Endometrial microvascular endothelial cells (primary cell): ENCODE measurements around the gene GPC3. TPM values are rescaled to one million over a fixed set of nuclear protein-coding genes. Genes with fewer than 3 reads are reported as not detected.
"Not testable (repeated sequence)": the region's sequence is repeated elsewhere in the genome, so short reads cannot be mapped to it uniquely, and the experiment has no call there.

Experiments
- in situ Hi-C: cut with HindIII; loops from 2 replicates; pipeline ENCODE4 v1.10.0; 2017; ENCODE audit warnings: low sequenced_read_pairs, low pct_unique_long_range_greater_than_20kb; ENCODE audit errors: inconsistent ontology term
- total RNA-seq: library from RNA; depleted of rRNA; stranded (reverse); fragments of >200 nt; gene quantifications from one replicate; pipeline ENCODE4 v1.2.3, GENCODE V29; 2015; ENCODE audit errors: inconsistent ontology term

The GPC3 gene
- total RNA-seq, 1 donor from 2014 or later, result not detected

- in situ Hi-C loops, result no loop called here
These were observed 447.2 kb downstream of the GPC3 start for GRCh38 chrX:133538148-133538547.

- in situ Hi-C loops, result no loop called here
These were observed 448.3 kb downstream of the GPC3 start for GRCh38 chrX:133537142-133537541.

- in situ Hi-C loops, result no loop called here
These were observed 450.3 kb downstream of the GPC3 start for GRCh38 chrX:133535066-133535465.

- in situ Hi-C loops, result no loop called here
These were observed 451.2 kb downstream of the GPC3 start for GRCh38 chrX:133534172-133534571.

- in situ Hi-C loops, result no loop called here
These were observed 452.1 kb downstream of the GPC3 start for GRCh38 chrX:133533249-133533648.

- in situ Hi-C loops, result no loop called here
These were observed 454.4 kb downstream of the GPC3 start for GRCh38 chrX:133530960-133531359.

- in situ Hi-C loops, result no loop called here
These were observed 455.8 kb downstream of the GPC3 start for GRCh38 chrX:133529578-133529977.

- in situ Hi-C loops, result no loop called here
These were observed 457.6 kb downstream of the GPC3 start for GRCh38 chrX:133527825-133528224.

GRCh38 chrX:133527415-133527814 is 458.0 kb downstream of the GPC3 start:
- in situ Hi-C loops, result no loop called here

GRCh38 chrX:133526773-133527172 is 458.6 kb downstream of the GPC3 start:
- in situ Hi-C loops, result not testable (repeated sequence)

- in situ Hi-C loops, result no loop called here
These were observed 461.9 kb downstream of the GPC3 start for GRCh38 chrX:133523526-133523925.

GRCh38 chrX:133523081-133523487 is 462.3 kb downstream of the GPC3 start:
- in situ Hi-C loops, result no loop called here

- in situ Hi-C loops, result no loop called here
These were observed 468.7 kb downstream of the GPC3 start for GRCh38 chrX:133516686-133517085.

- in situ Hi-C loops, result no loop called here
These were observed 470.9 kb downstream of the GPC3 start for GRCh38 chrX:133514486-133514885.

- in situ Hi-C loops, result no loop called here
These were observed 472.3 kb downstream of the GPC3 start for GRCh38 chrX:133513123-133513522.

- in situ Hi-C loops, result no loop called here
These were observed 474.4 kb downstream of the GPC3 start for GRCh38 chrX:133511041-133511440.

GRCh38 chrX:133497356-133497755 is 488.0 kb downstream of the GPC3 start:
- in situ Hi-C loops, result no loop called here

- in situ Hi-C loops, result no loop called here
These were observed 489.7 kb downstream of the GPC3 start for GRCh38 chrX:133495464-133496391.

- in situ Hi-C loops, result no loop called here
These were observed 492.0 kb downstream of the GPC3 start for GRCh38 chrX:133493366-133493765.

- in situ Hi-C loops, result no loop called here
These were observed 494.4 kb downstream of the GPC3 start for GRCh38 chrX:133490955-133491354.
